ENCODE data around the gene HIRIP3. TPM values are rescaled to one million over a fixed set of nuclear protein-coding genes. Genes with fewer than 3 reads are reported as not detected.
"Not testable (repeated sequence)": the region's sequence is repeated elsewhere in the genome, so short reads cannot be mapped to it uniquely, and the experiment has no call there.

The HIRIP3 gene
- total and polyA plus RNA-seq, 2 of the 4 experiments (the other 2 are of a cell fraction), result 5.0 to 10.5 TPM

GRCh38 chr16:29961127-29961478 is 34.3 kb downstream of the HIRIP3 start (continued):
- TF ChIP-seq MXI1 (IDR thresholded peaks at IDR 0.05; ENCODE audit: borderline replicate concordance, low read depth, low read length), result no peak
- no peak for TF ChIP-seq RCOR1 (IDR thresholded peaks at IDR 0.05; ENCODE audit: insufficient replicate concordance, low read length)
- TF ChIP-seq CEBPB (IDR thresholded peaks at IDR 0.05; ENCODE audit: low read depth, low read length), result no peak
- TF ChIP-seq CHD1 (IDR thresholded peaks at IDR 0.05; ENCODE audit: low read depth, low read length), result no peak
- no peak for TF ChIP-seq NFE2L2 (IDR thresholded peaks at IDR 0.05; ENCODE audit: low read depth, low read length)
- no peak for TF ChIP-seq MAFK (IDR thresholded peaks at IDR 0.05; ENCODE audit: low read depth, low read length)
- no peak for TF ChIP-seq BHLHE40 (IDR thresholded peaks at IDR 0.05; ENCODE audit: low read depth, low read length)

- H3K56ac ChIP-seq (ENCODE audit: extremely low read depth, insufficient read depth, low read length); H2AFZ ChIP-seq (replicated peaks; ENCODE audit: low read length, poor library complexity); H3K14ac ChIP-seq (replicated peaks; ENCODE audit: low read depth, low read length); H2BK120ac ChIP-seq (ENCODE audit: low read depth, low read length); H2BK5ac ChIP-seq (ENCODE audit: low read depth, low read length, poor library complexity, severe bottlenecking); dilution Hi-C loops (cut with HindIII; ENCODE audit: low sequenced_read_pairs, unreplicated experiment); H3K27me3 ChIP-seq (ENCODE audit: control insufficient read depth, insufficient read depth, low read length); ATAC-seq (ENCODE audit: low read depth); H3K4me2 ChIP-seq (ENCODE audit: low read depth, low read length); CTCF ChIA-PET; H4K5ac ChIP-seq (ENCODE audit: low read depth, low read length); H3K9ac ChIP-seq (ENCODE audit: low read depth, low read length); in situ Hi-C loops (cut with MboI; ENCODE audit: low sequenced_read_pairs); H3K18ac ChIP-seq (ENCODE audit: low read depth, low read length); H3K36me3 ChIP-seq (ENCODE audit: control insufficient read depth, insufficient read depth, low read length); H3K23ac ChIP-seq (ENCODE audit: low read depth, low read length); H2AK9ac ChIP-seq (replicated peaks; ENCODE audit: low read depth, low read length, poor library complexity); H4K20me1 ChIP-seq (ENCODE audit: insufficient read depth, low read length); BruUV-seq (replicated peaks); H3K4me3 ChIP-seq (ENCODE audit: insufficient read depth, low read depth, low read length); POLR2A ChIA-PET (ENCODE audit: unreplicated experiment); H3K4me1 ChIP-seq (ENCODE audit: control insufficient read depth, insufficient read depth, low read length); H4K8ac ChIP-seq (ENCODE audit: low read depth in 2 of 2, low read length in 2 of 2); H2AK5ac ChIP-seq (ENCODE audit: low read depth, low read length); H3K9me1 ChIP-seq (ENCODE audit: insufficient read depth, low read length); intact Hi-C loops (cut with micrococcal nuclease); H3K27ac ChIP-seq (ENCODE audit: insufficient read depth, low read length); H2BK15ac ChIP-seq (ENCODE audit: low read depth, low read length); H3K9me3 ChIP-seq (ENCODE audit: control insufficient read depth, insufficient read depth, low read length); DNase-seq; H3K4ac ChIP-seq (ENCODE audit: low read depth, low read length); H4K91ac ChIP-seq (ENCODE audit: insufficient read depth, low read depth, low read length); H2BK20ac ChIP-seq (ENCODE audit: low read depth, low read length): not testable (repeated sequence)
- H3K79me1 ChIP-seq (ENCODE audit: low read depth in 1 of 2, low read length in 2 of 2), result peaks cover 12 to 25% of the 10 kb centered on the region in 2 experiments; a peak in 3 of 4 replicates
- WGBS, 2 experiments (ENCODE audit: extremely low coverage in 2 of 2, insufficient read length in 1 of 2), result no CpG with 5 or more reads among the region's 4 CpGs
Observed at GRCh38 chr16:29959821-29960220, 35.6 kb downstream of the HIRIP3 start.
